RWPE1 (cell line): Measurements from ENCODE around the gene HDAC6.
A peak's percentile ranks its signal among the peaks of the same experiment; 100 is the strongest.

Experiments used
- CTCF ChIA-PET: fragments of 350-600 bp; sonication (Branson Sonifier 250); formaldehyde crosslinking; extraction: SDS; loops from one replicate; lab custom pipeline; 2021; lab: Yijun Ruan, JAX
- POLR2A ChIA-PET: fragments of 400-600 bp; formaldehyde crosslinking; extraction: SDS; loops from one replicate; lab custom pipeline; 2020; ENCODE audit warnings: antibody characterized with exemption; ENCODE audit not compliant: low non-redundant PET; lab: Yijun Ruan, JAX
- DNase-seq: peaks from one replicate; pipeline ENCODE4 v3.0.0; 2012; ENCODE audit warnings: low spot score
- H3K27ac ChIP-seq: fragments of 450-650 bp; 2 replicates; pipeline ENCODE4 v1.5.1; 2017
- TF ChIP-seq, protein P1 (sequence below): fragments of 450-650 bp; conservative IDR thresholded peaks from 2 replicates; pipeline ENCODE4 v1.5.1; 2017; ENCODE audit warnings: low read depth, mild to moderate bottlenecking

HDAC6 gene

DNA sequence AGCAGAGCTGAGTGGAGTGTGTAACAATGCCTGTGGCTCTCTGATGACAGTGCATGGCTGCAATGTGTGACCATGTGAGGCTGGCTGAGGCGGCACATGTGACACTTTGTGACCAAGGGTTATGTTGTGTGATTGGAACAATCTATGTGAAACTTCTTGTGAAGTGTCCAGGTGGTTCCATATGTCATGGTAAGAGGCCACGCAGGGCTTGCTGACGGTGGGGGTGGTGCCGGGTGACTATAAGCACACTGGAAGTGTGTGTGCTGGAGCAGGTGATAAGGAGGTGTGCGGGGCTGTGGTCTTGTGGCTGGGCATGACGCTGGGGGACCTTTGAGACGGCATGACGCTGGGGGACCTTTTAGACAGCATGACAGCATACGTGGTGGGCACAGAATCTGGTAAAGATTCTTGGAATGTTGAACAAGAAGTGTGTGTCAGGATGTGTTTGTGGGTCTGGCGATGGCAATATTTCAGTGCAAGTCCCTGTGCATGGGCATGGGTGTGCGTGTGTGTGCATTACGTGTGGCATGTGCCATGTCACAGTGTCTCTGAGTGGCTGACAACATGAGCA is 7.4 kb upstream of the HDAC6 start:
- ChIA-PET POLR2A (interaction anchor here (0.6 kb wide), 1 partner anchor 288 kb away, joined by 7 read pairs; no protein-coding TSS in a partner anchor), CTCF (no interaction called here)
- DNase-seq, result no peak
- TF ChIP-seq, protein P1, sequence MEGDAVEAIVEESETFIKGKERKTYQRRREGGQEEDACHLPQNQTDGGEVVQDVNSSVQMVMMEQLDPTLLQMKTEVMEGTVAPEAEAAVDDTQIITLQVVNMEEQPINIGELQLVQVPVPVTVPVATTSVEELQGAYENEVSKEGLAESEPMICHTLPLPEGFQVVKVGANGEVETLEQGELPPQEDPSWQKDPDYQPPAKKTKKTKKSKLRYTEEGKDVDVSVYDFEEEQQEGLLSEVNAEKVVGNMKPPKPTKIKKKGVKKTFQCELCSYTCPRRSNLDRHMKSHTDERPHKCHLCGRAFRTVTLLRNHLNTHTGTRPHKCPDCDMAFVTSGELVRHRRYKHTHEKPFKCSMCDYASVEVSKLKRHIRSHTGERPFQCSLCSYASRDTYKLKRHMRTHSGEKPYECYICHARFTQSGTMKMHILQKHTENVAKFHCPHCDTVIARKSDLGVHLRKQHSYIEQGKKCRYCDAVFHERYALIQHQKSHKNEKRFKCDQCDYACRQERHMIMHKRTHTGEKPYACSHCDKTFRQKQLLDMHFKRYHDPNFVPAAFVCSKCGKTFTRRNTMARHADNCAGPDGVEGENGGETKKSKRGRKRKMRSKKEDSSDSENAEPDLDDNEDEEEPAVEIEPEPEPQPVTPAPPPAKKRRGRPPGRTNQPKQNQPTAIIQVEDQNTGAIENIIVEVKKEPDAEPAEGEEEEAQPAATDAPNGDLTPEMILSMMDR, result no peak
- peak overlapping the region; percentile 58 for H3K27ac ChIP-seq

DNA sequence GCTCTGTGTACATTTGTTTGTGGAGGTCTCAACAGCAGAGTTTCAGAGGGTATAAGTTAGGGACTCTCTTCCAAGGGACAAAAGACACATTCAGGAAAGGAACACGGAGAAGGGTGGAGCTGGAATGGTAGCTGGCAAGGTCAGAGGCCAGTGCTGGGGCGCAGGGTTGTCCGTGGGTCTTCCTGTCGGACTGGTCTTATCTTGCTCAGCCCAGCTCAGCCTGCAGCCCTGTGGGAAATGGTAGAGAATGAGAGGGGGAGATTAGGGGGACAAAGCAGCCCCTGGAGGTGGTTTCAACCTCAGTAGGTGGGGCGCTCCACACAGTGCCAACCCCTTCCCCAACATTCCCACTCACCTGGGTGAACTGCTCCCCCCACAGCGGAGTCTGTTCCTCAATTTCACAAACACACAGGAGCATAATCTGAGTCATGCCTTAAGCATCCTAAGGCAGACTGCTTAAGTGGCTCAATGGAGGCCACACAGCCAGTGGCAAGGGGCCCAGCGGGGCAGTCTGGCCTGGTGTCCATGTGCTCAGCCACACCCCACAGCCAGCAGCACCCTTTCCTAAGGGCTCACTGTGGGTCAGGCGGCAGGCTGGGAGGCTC is 6.9 kb upstream of the HDAC6 start:
- CTCF ChIA-PET, result no interaction called here
- peak overlapping the region; percentile 58 for H3K27ac ChIP-seq
- TF ChIP-seq, protein P1, result no peak
- peak; percentile 49 for DNase-seq
- POLR2A ChIA-PET, result interaction anchor here (0.6 kb wide), 1 partner anchor 288 kb away, joined by 7 read pairs; no protein-coding TSS in a partner anchor

DNA sequence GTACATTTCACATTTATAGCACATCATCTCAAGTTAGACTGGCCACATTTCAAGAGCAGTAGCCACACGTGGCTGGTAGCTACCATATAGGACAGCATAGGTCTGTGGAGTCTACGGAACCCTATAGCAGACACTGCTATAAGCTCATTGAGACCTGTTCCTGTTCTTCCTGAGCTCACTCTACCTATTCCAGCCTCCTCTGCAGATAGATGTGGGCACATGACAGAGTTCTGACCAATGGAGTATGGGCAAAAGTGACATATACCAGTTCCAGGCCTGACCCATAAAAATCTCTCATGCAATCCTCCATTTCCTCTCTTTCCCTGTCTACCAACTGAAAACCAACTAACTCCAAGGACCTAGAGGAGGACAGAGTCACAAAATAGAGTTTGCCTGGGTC is 3.5 kb upstream of the HDAC6 start:
- no peak overlapping the region for H3K27ac ChIP-seq
- ChIA-PET CTCF (no interaction called here), POLR2A (no interaction called here)

DNA sequence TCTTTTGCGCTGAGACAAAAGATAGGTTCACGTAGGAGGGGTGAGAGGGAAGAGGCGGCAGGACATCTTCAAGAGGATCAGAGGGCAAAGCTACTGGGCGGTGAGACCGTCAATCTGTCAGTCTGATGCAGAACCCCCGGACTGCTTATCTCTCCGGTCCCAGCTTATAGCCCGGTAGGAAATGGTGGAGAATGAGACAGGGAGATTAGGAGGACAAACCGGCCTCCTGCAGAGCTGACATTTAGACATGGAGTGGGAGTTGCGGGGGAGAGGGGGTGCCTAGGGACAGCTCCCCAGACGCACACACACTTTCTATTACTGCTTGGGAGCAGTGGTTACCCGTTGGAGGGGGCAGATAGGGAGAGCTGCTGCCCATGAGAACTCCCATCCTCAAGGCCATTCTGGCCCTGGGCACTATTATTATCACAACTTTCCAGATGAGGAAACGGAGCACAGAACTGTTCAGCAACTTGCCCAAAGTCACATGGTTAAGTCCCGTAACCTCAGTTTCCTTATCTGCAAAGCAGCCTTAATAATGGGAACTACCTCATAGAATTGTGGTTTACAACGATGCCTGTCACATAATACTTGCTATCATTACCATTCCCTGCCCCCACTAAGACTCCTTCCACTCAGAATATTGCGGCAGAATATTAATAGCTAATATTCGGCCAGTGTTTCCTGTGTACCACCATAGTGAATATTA is 1.1 kb upstream of the HDAC6 start:
- ChIA-PET CTCF (no interaction called here), POLR2A (no interaction called here)
- H3K27ac ChIP-seq, result peak overlapping the region; percentile 92
- no peak for DNase-seq
- TF ChIP-seq, protein P1, result no peak

More for the DNA sequence above, 3.5 kb upstream of the HDAC6 start:
- TF ChIP-seq, protein P1, result no peak
- no peak for DNase-seq

DNA sequence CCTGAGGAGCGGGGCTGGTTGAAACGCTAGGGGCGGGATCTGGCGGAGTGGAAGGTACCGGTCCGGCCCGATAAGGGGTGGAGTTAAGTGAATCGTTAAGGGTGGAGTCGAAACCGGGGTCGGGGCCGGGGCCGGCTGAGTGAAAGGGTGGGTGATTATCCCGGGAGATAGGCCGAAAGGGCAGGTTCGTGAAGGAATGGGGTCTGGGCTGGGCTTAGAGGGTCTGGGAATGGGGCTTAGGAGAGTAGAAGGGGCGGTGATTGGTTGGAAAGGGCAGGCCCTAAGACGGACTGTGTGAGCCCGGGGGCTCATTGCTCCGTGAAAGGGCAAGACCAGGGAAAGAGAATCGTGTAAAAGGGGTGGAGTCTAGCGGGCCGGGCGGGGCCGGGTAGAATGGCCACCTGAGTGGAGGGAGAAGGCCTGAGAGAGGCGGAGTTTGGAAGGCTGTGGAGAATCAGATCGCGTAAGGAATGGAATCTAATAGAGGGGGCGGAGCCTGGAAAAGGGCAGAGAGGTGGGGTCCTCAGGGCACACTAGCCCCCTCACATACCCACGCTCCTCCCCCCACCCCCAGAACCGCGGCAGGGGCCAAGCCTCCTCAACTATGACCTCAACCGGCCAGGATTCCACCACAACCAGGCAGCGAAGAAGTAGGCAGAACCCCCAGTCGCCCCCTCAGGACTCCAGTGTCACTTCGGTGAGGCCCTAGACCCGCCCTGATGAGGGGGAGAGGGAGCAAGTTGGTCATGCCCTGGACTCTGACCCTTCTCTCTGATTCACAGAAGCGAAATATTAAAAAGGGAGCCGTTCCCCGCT is 430 bp downstream of the HDAC6 start:
- CTCF ChIA-PET, result no interaction called here
- peak overlapping the region; percentile 92 for H3K27ac ChIP-seq
- DNase-seq, result peak; percentile 79
- TF ChIP-seq, protein P1, result no peak
- POLR2A ChIA-PET, result interaction anchor here (0.6 kb wide), 1 partner anchor 96 kb away, joined by 3 read pairs; the partner anchor contains the start of gene PQBP1

DNA sequence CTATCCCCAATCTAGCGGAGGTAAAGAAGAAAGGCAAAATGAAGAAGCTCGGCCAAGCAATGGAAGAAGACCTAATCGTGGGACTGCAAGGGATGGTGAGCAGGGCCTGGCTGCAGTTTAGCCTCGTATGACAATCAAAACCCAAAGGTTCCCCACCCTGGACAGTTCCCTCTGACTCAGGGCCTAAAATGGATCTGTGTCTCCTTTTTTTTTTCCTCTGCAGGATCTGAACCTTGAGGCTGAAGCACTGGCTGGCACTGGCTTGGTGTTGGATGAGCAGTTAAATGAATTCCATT is 986 bp downstream of the HDAC6 start:
- TF ChIP-seq, protein P1, result no peak
- peak overlapping the region; percentile 92 for H3K27ac ChIP-seq
- ChIA-PET CTCF (no interaction called here), POLR2A (no interaction called here)
- DNase-seq, result no peak
